WERI-Rb-1 (cell line): ENCODE data around the gene BLNK.

ENCODE experiments used
- DNase-seq: peaks from one replicate; pipeline ENCODE4 v3.0.0-alpha.2; 2020
- H3K27ac ChIP-seq: fragments of 250-450 bp; sonication (Bioruptor Pico); 2 replicates; pipeline ENCODE4 v1.5.1; 2020; ENCODE audit warnings: mild to moderate bottlenecking, moderate library complexity
- H3K27me3 ChIP-seq: fragments of 250-450 bp; sonication (Bioruptor Pico); 2 replicates; pipeline ENCODE4 v1.5.1; 2021; ENCODE audit warnings: mild to moderate bottlenecking, low read depth, moderate library complexity; ENCODE audit not compliant: insufficient read depth, severe bottlenecking
- H3K36me3 ChIP-seq: fragments of 250-450 bp; sonication (Bioruptor Pico); 2 replicates; pipeline ENCODE4 v1.5.1; 2020; ENCODE audit warnings: mild to moderate bottlenecking, moderate library complexity
- H3K4me3 ChIP-seq: 2 replicates; pipeline ENCODE4 v1.5.1; 2011; ENCODE audit warnings: low read depth, mild to moderate bottlenecking, control low read depth, low read length
- H3K9me3 ChIP-seq: fragments of 250-450 bp; sonication (Bioruptor Pico); 2 replicates; pipeline ENCODE4 v1.5.1; 2021; ENCODE audit warnings: mild to moderate bottlenecking, moderate library complexity; ENCODE audit not compliant: severe bottlenecking
- CTCF ChIP-seq: IDR thresholded peaks from 2 replicates; pipeline ENCODE4 v1.5.1; 2011; ENCODE audit warnings: low read depth, mild to moderate bottlenecking, control low read depth, inconsistent platforms, low read length

BLNK gene

DNA sequence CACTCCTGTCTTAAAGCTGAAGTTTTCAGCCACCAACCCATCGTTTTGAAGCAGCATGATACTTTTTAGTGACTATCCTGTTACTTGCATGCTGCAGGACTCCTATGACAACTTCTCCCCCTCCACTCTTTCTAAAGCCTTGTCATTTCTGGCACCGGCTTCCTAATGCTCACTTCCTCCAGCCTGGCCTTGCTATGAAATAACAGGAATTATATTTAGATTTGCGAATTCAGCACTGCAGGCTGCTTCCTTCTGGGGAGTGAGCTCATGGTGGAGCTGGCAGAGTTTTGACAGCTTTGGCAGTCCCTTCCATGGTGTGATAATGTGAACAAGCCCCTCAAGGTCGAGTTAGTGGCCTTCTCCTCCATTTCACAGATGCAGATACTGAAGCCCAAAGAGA, 13.4 kb downstream of the BLNK start:
- no peak for DNase-seq

DNA sequence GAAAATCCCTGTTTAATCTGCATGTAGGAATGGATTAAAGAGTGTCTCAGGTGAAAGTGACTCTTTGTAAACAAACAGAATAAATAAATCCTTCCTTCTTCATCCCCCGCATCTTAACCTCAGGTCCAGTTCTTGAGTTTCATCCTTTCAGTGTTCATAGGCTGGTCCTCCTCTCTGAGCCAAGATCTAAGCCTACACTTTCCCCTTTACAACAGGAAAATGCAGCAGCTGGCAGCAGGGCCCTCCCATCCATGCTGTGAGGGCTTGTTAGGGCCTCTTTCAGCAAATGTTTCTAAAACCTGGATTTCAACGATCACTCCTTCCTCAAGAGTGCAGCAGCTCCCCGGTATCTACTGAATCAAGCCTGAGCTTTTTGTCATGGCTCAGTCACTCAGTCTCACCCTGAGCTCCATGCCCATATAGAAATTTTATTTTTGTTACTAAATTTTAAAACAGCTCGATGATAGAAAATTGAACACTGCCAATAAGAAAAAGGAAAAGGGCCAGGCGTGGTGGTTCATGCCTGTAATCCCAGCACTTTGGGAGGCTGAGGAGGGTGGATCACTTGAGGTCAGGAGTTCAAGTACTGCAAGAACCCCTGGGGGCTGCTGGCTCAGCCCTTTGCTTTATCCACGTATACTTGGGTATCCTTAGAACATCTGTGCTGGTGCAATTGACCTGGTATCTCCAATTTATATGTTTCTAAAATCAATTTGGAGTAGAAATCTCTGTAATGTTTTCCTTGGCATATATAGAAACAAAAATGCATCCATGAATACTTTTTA, 15.6 kb downstream of the BLNK start:
- no peak for TF ChIP-seq CTCF
- no peak overlapping the region for H3K4me3 ChIP-seq
- H3K27ac ChIP-seq = no peak overlapping the region
- no peaks in the 10 kb centered on the region for H3K9me3 ChIP-seq
- no peaks in the 10 kb centered on the region for H3K36me3 ChIP-seq
- DNase-seq = no peak
- no peaks in the 10 kb centered on the region for H3K27me3 ChIP-seq

More for the DNA sequence above, 13.4 kb downstream of the BLNK start:
- no peaks in the 10 kb centered on the region for H3K36me3 ChIP-seq
- H3K4me3 ChIP-seq = no peak overlapping the region
- no peak for TF ChIP-seq CTCF
- H3K27ac ChIP-seq = no peak overlapping the region
- H3K27me3 ChIP-seq = no peaks in the 10 kb centered on the region
- H3K9me3 ChIP-seq = no peaks in the 10 kb centered on the region

- Histone ChIP-seq H3K27me3 (no peaks in the 10 kb centered on the region), H3K36me3 (no peaks in the 10 kb centered on the region), H3K9me3 (no peaks in the 10 kb centered on the region), H3K27ac (no peak overlapping the region), H3K4me3 (no peak overlapping the region)
- no peak for TF ChIP-seq CTCF
- no peak for DNase-seq
Measured at GRCh38 chr10:96254976-96255375, 16.4 kb downstream of the BLNK start.

DNA sequence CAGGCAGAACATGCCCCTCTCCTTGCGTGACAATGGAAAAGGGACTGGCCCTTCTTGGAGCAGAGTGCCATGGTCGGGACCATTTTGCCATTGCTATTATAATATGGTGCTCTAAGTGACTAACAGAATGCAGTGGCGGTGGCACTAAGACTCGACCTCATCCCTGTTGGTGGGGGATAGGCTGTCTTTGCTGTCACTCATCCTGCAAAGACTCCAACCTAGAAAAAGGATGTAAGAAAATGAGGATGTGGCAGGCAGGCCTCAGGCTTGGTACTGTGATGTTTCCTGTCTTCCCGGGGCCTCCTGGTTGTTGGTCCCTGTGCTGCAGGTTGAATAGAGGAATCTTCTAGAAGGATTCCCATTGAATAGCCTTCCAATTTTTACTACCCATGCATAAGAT, 18.6 kb downstream of the BLNK start:
- no peak for TF ChIP-seq CTCF
- no peak overlapping the region for H3K4me3 ChIP-seq
- no peaks in the 10 kb centered on the region for H3K9me3 ChIP-seq
- no peak overlapping the region for H3K27ac ChIP-seq
- DNase-seq = no peak
- no peaks in the 10 kb centered on the region for H3K36me3 ChIP-seq
- no peaks in the 10 kb centered on the region for H3K27me3 ChIP-seq

DNA sequence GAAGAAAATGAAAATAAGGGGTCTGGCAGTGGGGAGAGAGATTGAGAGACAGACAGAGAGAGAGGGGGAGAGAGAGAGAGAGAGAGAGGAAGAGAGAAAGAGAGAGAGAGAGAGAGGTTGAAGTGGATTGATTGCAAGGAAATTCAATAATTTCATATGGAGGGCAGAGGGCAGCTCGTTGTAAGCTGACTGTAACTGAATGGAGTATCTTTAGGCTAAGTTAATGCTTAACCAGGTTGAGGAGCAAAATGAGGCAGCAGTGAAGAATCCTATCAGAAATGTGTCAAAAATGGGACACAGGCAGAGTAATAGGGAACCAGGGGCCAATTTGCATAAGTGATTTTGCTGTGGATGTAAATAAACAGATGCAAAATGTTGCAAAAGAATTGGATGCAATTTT, 21.0 kb downstream of the BLNK start:
- H3K27me3 ChIP-seq = no peaks in the 10 kb centered on the region
- no peaks in the 10 kb centered on the region for H3K36me3 ChIP-seq
- no peak overlapping the region for H3K27ac ChIP-seq
- no peak for TF ChIP-seq CTCF
- H3K4me3 ChIP-seq = no peak overlapping the region
- no peak for DNase-seq
- H3K9me3 ChIP-seq = no peaks in the 10 kb centered on the region

- no peak for TF ChIP-seq CTCF
- DNase-seq = no peak
- H3K36me3 ChIP-seq = no peaks in the 10 kb centered on the region
- no peak overlapping the region for H3K4me3 ChIP-seq
- H3K9me3 ChIP-seq = no peaks in the 10 kb centered on the region
- no peak overlapping the region for H3K27ac ChIP-seq
- H3K27me3 ChIP-seq = no peaks in the 10 kb centered on the region
Measured at GRCh38 chr10:96249264-96249663, 22.1 kb downstream of the BLNK start.
